NCI-H128 (cell line): ENCODE measurements around the gene FUT2.
"Not testable (repeated sequence)": the region's sequence is repeated elsewhere in the genome, so short reads cannot be mapped to it uniquely, and the experiment has no call there.

Source experiments
- DNase-seq: peaks from one replicate; lab custom pipeline; 2025; ENCODE audit not compliant: unreplicated experiment; lab: John Stamatoyannopoulos, UW

FUT2 gene

DNA sequence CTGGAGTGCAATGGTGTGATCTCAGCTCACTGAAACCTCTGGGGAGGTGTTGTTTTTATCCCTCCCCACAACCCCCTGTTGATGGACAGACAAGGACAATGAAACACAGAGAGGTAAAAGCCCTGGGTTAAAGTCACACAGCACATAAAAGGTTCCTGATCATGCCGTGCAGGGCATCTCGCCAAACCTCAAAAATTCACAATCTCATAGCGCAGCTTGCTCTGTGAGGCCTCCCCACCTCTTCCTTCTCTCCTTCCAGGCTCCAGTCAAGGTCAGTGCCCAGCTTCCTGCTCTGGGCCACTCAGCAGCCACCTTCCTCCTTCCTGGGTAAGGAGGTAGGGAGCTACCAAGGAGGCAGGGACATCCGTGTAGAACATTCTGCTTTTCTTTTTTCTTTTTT lies 2.3 kb downstream of the FUT2 start:
- no peak for DNase-seq

DNA sequence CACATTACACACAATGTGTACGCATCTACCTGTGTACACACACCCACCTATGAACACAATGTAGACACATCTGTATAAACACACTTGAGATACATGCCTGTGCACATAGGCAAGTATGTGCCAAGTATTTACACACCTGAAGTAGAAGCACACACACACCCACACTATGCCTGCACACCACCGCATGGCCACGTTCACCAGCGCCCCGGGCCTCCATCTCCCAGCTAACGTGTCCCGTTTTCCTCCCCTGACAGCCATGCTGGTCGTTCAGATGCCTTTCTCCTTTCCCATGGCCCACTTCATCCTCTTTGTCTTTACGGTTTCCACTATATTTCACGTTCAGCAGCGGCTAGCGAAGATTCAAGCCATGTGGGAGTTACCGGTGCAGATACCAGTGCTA lies 6.9 kb downstream of the FUT2 start:
- DNase-seq: no peak

DNA sequence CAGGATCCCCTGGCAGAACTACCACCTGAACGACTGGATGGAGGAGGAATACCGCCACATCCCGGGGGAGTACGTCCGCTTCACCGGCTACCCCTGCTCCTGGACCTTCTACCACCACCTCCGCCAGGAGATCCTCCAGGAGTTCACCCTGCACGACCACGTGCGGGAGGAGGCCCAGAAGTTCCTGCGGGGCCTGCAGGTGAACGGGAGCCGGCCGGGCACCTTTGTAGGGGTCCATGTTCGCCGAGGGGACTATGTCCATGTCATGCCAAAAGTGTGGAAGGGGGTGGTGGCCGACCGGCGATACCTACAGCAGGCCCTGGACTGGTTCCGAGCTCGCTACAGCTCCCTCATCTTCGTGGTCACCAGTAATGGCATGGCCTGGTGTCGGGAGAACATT lies 7.5 kb downstream of the FUT2 start:
- no peak for DNase-seq

DNA sequence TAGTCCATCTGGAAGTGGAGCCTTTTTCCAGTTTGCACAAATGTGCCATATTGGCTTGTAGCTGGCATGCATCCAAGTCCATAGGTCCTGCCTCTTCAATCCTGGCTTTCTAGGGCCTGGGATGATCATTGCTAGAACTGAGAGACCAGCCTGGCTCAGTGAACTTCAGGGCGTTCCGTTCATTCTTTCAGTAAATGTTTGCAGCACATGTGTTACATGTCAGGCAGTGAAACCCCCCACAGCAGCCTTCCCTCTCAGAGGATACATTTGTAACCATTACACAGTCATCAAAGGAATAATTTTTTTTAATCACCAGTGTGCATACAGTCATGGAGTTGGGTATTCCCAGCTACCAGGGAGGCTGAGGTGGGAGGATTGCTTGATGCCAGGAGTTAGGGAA lies 9.7 kb downstream of the FUT2 start:
- DNase-seq: no peak

DNA sequence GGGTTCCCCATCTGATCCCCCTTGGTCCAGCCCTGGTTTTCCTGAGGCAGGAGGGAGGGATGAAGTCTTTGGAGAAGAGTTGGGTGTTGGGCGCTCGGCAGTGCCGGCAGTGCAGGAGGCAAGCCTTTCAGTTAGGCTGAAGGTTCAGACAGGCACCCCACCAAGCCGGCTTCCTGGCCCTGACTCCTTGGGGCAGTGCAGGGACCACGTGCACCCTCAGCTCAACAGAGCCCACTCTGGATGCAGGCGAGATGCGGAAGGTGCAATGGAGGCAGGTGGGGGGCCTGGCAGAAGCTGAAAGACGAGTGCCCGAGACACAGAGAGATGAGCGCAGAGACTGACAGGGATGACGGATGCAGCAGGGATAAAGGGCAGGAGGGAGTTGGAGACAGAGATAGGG lies 12.7 kb downstream of the FUT2 start:
- no peak for DNase-seq

DNA sequence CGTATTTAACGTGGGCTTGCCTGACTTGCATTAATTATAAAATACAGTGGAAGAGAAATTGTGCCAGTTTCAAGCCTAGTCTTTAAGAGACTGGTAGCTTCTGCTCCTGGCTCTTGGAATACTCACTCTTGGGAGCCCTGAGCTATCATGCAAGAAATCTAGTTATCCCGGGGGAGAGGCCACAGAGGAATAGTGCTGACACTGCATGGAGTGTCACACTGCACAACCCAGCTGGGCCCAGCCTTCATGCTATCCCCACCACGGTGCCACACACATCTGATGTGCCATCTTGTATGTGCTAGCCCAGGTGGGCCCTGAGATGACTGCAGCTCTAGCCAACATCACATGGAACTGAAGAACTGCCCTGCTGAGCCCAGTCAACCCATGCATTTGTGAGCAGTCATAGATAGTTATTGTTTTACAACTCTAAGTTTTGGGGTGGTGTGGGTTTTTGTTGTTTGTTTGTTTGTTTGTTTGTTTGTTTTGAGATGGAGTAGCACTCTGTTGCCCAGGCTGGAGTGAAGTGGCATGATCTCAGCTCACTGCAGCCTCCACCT lies 15.4 kb downstream of the FUT2 start:
- DNase-seq: no peak

DNA sequence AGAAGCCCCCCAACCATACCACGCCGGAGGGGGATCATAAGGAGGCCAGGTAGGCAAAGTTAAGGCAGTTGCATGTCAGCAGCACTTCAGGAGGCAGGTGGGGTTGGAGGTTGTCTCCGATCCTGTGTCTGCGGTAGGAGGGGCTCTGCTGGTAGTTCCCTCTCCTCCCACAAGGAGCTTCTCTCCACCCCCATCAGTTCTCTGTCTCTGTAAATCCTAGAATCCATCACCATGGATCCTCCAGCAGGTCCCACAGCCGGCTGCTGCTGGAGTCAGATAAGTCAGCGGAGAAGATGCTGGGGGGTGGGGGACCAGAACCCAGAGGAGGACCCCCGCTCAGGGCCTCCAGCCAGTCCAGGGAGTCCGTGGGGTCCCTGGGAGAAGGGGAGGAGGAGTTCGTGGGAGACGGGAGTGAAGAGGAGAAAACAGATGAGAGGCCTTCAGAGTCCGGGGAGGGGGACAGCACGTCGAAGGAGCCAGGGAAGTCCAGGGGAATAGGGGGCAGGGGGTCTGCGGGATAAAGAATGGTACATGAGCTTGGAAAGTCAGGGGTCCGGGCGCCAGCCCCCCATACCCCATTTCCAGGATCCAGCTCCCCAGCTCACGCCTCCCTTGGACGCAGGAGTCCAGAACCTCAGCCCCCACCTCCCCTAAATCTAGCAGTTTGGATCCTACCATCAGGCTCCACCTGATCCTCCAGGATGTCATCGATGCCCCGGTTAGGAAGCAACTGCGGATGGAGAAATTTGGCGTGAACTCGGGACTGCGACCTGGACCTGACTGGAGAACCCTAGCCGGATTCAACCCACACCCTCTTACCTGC lies 17.5 kb downstream of the FUT2 start:
- DNase-seq: no peak

DNA sequence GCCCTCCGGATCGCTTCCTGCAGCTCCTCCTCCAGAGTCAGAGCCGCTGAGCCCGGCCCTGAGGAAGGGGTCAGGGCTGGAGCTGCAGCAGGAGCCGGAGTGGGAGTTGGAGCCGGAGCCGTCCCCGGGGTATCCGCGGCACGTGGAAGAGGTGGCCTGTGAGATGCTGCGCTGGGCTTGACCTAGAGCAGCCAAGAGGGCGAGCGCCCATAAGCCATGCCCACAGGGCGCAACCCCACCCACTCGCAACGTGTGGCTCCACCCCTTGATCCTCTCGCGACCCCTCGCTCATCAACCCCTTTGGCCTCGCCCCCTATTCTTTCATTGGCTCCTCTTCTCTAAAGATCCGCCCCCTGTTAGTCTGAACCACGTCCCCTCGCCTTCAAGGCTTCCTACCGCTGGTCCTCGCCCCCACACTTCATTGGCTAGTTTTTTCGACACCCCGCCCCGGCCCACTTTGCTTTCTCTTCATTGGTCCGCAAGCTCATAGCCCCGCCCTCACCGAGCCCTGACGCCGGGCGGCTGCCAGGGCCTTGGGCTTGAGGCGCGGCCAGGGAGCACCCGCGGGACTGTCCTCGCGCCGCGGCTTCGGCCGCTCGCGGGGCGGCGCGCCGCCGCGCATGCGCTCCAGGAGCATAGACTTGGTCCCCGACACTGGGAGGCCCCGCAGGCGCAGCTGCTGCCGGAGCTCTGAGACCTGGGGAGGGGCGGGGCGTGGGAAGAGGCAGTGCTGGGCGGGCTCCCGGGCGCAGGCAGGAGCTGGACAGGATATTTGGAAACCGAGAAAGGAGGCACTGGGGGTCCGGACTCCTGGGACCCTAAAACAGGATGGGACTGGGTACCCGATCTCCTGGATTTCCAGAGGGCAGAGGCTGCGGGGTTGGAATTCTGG lies 18.3 kb downstream of the FUT2 start:
- peak; percentile 97 for DNase-seq

DNA sequence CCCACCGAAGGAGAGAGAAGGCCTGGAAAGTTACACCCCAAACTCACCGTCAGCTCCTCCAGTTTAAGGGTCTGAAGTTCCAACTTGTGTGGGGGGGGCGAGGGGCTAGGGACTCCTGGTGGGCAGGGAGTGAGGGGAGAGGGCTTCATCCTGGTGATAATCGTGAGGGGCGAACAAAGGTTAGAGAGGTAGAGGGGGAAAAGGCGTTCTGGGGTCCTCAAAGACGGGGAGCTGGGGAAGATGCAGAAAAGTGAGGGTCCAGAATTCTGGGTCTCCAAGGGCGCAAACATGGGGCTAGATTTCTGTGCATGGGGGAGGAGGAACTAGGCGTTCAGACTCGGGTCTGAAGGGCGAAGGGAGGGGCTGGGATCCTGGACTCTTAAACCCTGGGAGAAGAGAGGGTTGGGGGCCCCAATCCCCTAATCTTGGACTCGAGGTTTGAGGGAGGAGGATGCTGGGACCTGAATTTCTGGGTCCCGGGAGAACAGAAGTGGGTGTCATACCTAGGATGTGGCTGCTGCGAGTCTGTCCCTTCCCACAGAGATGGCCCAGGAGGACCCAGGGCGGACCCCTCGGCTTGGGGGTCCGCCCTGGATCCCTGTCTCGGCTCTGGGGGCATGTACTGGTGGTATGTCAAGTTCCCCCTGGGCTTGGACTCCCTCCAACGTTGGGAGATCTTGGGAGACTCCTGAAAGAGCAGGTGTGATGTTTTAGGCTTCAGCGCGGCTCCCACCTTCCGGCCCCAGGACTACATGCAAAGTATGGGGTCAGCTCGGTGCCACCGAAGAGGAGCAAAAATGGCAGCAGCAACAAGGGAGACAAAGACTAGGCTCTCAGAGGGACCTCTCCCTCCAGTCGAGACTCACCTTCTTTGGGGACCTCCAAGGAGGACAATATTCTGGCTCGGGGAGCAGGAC lies 19.2 kb downstream of the FUT2 start:
- DNase-seq: no peak

DNA sequence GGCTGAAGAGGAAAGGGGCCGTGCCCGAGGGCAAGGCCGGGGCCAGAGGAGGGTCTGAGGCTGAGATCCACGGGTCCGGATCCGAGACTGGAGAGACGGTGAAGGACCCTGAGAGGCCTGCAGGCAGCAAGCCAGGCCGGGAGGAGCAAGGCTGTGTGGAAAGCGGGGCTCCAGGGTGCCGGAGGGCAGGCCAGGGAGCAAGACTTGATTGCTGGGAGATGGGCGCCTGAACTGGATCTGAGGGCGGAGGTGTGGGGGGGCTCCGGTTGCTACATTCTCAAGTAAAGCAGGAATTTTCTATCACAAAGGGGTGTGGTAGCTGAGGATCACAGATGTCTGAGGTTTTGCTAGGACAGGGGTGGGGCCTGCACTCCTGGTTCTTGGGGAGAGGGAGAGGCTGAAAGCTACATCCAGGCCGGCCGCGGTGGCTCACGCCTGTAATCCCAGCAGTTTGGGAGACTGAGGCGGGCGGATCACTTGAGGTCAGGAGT lies 20.0 kb downstream of the FUT2 start:
- no peak for DNase-seq

DNA sequence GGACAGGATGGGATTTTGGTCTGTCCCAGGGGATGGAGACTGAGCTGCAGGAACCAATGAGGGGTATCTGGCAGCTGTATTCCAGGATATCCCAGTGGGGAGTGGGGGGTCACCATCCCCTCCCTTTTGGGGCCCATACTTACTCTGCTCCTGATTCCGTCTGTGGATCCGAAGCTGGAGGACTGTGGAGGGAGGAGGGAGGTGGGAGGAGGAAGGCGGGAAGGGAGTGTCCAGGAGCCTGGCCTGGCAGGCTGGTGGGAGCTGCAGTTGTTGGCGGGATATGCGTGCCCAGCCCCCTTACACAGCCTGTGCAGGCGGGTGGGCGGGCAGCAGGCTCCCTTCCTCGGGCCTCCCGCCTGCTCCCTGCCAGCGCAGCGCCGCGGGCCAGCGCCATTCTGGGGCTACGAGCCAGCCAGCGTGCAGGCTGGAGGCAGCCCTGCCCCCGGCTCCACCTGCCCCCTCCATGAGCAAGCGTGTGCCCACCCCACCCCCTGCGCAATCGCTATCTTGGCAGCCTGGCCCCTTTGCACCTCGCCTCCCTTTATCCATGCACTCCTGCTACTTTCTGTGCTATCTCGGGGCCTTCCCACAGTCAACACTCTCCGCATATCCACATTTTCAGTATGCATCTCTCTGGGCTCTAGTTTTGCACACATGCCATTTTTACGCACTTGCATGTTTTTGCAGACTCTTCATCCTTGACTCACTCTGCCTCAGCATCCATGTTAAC lies 21.0 kb downstream of the FUT2 start:
- no peak for DNase-seq

DNA sequence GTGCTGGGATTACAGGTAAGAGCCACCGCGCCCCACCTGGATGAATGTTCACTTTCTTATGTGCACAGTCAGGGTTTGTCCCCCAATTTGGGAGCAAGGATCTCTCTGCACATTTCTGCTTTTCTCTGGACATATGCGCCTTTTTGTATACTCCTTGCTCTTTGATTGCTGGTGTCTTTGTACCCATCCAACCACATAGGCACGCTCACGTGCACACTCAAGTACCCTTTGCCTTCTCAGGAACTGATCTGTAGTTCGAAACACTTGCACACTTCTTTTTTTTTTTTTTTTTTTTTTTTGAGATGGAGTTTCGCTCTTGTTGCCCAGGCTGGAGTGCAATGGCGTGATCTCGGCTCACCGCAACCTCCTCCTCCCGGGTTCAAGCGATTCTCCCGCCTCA lies 22.3 kb downstream of the FUT2 start:
- not testable (repeated sequence) for DNase-seq

DNA sequence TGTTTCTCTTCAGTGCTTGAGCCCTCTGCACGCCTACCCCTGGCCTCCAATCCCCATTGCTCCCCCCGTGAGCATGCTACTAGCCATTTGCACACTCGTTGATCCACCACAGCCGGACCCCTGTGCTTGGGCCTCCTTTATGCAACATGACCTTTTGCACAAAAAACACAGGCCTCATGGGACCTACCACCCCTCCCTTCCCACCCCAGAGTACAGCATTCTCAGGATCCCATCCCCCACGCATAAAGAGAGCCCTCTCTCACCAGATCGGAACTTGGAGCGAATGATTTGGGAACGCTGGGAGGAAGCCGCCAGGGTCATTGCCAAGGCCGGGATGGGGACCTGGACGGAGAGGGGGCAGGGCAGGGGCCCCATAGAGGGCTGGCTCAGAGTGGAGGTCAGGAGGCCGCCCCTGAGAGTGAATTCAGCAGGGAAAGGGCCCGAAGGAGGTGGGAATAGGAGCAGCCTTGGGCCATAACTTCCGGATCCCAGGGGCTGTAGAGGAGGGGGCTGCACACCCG lies 23.0 kb downstream of the FUT2 start:
- DNase-seq: no peak

DNA sequence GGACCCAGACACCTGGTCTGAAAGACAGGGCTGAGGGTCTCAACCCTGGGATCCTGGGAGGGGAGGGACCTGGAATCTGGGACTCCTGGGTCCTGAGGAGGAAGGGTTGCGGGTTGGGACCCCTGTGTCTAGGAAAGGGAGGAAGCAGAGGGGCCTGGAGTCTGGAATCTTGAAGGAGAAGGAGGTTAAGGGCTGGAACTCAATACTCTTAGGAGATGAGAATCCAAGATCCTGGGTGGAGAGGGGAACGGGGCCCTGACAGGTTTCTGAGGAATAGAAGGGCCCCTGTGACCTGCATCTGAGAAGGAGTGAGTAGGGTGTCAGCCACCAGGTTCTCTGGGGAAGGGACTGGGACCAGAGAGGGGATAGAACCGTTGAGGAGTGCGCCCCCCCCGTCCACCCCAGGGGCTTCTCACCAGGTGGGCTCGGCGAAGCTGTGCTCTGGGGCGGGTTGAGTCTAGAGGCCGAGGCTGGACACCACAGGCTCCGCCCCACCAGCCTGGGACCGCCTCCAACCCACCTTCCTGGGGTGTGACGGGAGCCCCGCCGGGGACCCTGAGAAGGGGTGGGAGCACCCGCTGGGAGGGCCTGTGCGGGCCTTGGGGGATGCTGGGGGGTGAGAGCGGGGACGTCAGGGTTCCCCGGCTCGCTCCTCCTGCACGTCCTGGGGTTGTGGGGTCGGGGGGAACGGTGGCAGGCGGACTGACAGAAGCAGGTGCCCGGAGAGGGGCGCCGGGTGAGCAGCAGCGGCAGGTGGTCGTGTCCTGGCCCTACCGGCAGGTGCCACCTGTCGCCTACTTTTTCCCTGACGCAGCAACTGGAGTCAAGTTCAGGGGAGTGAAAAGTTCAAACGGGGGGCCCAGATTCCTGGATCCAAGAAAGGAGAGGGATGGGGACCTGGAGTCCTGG lies 23.7 kb downstream of the FUT2 start, which contains the start of gene MAMSTR:
MAMSTR (minus strand) TSS at position 463 of the 909 bp plus-strand sequence. CDS start 694 bp downstream, outside the sequence.
- no peak for DNase-seq

DNA sequence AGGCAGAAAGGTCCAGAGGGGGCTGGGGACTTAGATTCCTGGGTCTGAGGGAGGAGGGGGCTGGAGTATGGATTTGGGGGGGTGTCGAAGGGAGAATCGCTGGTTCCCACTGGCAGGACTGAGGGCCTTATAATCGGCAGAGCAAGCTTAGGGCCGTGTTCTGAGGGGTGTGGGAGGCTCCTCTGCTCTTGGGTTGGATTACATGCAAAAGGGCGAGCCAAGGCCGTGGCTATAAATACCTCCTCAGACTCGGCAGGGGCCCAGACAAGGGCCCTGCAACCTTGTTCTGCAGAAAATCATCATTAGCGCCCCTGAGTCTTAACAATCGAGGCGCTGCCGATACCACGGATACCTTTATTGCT lies 24.5 kb downstream of the FUT2 start:
- DNase-seq: no peak

DNA sequence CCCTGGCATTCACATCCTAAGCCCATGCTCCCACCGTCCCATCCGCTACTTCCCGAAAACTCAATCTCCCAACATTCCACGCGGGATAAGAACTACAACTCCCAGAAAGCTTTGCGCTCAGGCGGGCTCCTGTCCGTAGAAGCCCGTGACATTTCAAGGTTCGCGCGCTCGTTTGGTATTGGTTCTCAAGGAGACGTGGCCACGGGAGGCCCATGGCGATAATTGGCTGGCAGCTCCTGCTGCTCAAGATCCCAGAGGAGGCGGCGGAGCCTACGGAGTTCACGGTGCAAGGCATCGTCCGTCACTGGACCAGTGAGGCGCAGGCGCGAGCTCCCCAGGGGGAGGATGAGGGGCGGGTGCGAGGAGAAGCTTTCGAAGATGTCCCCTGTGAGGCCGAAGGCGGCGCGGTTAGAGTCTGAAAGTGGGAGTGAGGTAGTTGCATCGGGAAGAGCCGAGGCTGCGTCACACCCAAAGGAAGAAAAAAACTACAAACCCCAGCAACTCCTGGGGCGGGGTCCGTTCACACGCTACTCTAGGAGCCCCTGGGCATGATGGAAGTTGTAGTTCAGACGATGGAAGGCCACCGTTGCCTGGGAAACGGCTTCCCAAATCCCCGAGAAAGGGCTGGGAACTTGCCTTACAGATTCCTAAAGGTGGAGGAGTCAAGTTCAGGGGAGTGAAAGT lies 25.0 kb downstream of the FUT2 start:
- peak; percentile 98 for DNase-seq

DNA sequence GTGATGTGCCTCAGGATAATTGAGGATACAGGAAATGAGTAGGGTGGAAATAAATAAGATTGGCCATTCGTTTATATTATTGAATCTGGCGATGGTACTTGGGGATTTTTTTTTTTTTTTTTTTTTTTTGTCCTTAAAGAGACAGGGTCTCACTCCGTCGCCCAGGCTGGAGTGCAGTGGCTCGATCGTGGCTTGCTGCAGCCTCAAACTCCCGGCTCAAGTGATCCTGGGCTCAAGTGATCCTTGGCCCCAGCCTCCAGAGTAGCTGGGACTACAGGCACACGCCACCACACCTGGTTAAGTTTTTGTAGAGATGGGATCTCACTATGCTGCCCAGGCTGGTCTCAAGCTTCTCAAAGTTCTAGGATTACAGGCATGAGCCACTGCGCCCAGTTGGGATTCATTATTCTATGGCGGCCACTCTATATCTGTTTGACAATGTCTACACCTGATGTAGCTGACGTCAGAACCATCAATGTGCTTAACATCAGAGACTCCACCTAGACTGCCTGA lies 26.5 kb downstream of the FUT2 start:
- DNase-seq: no peak
